Thoracic aorta (tissue), 2 donors: ENCODE results near the gene TNPO1. TPM values are rescaled to one million over a fixed set of nuclear protein-coding genes. Genes with fewer than 3 reads are reported as not detected.
"Not testable (repeated sequence)": the region's sequence is repeated elsewhere in the genome, so short reads cannot be mapped to it uniquely, and the experiment has no call there.

ENCODE experiments used
- ATAC-seq: fragments of 150-250 bp; one replicate; pipeline ENCODE4 v1.8.0; 2017; ENCODE audit warnings: low read depth; ENCODE audit not compliant: insufficient number of reproducible peaks, low FRiP score
- DNase-seq: peaks from one replicate; pipeline ENCODE4 v3.0.0-alpha.2; 2020; ENCODE audit warnings: low spot score
- H3K27ac ChIP-seq, 2 donors: fragments of 200-600 bp; sonication (generic); 1 replicate in 1 of 2; 2 replicates in 1 of 2; pipeline ENCODE4 v1.5.1; 2016; ENCODE audit warnings: mild to moderate bottlenecking in 2 of 2, moderate library complexity in 2 of 2
- H3K27me3 ChIP-seq: fragments of 200-600 bp; sonication (generic); replicated peaks from 2 replicates; pipeline ENCODE4 v1.6.0; 2016; ENCODE audit warnings: mild to moderate bottlenecking; ENCODE audit not compliant: insufficient read depth
- H3K36me3 ChIP-seq: fragments of 200-600 bp; sonication (generic); one replicate; pipeline ENCODE4 v1.5.1; 2016
- H3K4me1 ChIP-seq, 2 donors: fragments of 200-600 bp; sonication (generic); 1 replicate in 1 of 2; 2 replicates in 1 of 2; pipeline versions ENCODE4 v1.5.1 to v1.6.0; 2016; ENCODE audit warnings: low read depth in 2 of 2, mild to moderate bottlenecking in 1 of 2; ENCODE audit not compliant: control insufficient read depth in 1 of 2
- H3K4me3 ChIP-seq: fragments of 200-600 bp; sonication (generic); 2 replicates; pipeline ENCODE4 v1.5.1; 2016; ENCODE audit warnings: mild to moderate bottlenecking
- H3K9me3 ChIP-seq: fragments of 200-600 bp; sonication (generic); 2 replicates; pipeline ENCODE4 v1.5.1; 2016
- total RNA-seq, 2 donors: library from RNA; depleted of rRNA; stranded (reverse); fragments of >200 nt; gene quantifications; one replicate each; pipeline versions ENCODE4 v1.1.0 to v1.2.3, GENCODE V29; 2016
- TF ChIP-seq, protein P1 (sequence below): fragments of 200-600 bp; sonication (generic); IDR thresholded peaks from one replicate; pipeline ENCODE4 v1.5.1; 2019; ENCODE audit warnings: antibody characterized with exemption

TNPO1 gene
- total RNA-seq, 2 donors from 2014 or later: 75.8 to 150 TPM

DNA sequence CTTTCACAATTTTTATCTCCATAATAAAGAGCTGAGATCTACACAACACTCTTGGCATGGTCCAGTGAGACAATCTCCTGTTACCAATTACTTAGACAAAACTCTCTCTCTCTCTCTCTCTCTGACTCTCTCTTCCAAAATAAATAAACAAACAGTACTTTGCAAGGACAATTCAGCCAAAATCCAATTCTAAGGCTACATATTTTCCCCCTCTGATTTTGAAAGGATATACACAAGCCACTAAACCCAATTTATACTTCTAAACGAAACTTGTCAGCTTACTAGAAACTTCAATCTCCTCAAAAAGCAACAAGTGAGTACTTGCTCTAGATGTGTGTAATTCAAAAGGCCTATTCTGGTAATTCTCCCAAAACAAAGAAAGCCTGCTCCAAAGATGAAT lies 26.3 kb upstream of the TNPO1 start:
- H3K27ac ChIP-seq: no peak overlapping the region
- no peaks in the 10 kb centered on the region for H3K36me3 ChIP-seq
- no peaks in the 10 kb centered on the region for H3K27me3 ChIP-seq
- ATAC-seq (no peak), DNase-seq (no peak)
- H3K4me1 ChIP-seq: peaks cover 0 to 14% of the 10 kb centered on the region in 2 donors
- H3K9me3 ChIP-seq: no peaks in the 10 kb centered on the region
- no peak overlapping the region for H3K4me3 ChIP-seq
- TF ChIP-seq, protein P1, sequence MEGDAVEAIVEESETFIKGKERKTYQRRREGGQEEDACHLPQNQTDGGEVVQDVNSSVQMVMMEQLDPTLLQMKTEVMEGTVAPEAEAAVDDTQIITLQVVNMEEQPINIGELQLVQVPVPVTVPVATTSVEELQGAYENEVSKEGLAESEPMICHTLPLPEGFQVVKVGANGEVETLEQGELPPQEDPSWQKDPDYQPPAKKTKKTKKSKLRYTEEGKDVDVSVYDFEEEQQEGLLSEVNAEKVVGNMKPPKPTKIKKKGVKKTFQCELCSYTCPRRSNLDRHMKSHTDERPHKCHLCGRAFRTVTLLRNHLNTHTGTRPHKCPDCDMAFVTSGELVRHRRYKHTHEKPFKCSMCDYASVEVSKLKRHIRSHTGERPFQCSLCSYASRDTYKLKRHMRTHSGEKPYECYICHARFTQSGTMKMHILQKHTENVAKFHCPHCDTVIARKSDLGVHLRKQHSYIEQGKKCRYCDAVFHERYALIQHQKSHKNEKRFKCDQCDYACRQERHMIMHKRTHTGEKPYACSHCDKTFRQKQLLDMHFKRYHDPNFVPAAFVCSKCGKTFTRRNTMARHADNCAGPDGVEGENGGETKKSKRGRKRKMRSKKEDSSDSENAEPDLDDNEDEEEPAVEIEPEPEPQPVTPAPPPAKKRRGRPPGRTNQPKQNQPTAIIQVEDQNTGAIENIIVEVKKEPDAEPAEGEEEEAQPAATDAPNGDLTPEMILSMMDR: no peak

DNA sequence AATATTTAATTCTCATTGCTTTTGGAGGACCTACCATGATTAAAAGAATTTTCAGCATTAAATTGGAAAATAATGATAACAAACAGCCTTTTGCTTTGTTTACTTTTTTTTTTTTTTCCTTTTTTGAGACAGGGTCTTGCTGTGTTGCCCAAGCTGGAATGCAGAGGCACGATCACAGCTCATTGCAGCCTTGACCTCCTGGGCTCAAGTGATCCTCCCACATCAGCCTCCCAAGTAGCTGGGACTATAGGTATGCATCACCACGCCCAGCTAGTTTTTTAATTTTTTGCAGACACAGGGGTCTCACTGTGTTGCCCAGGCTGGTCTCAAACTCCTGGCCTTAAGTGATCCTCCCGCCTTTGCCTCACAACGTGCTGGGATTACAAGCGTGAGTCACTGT lies 23.8 kb upstream of the TNPO1 start:
- DNase-seq: not testable (repeated sequence)

DNA sequence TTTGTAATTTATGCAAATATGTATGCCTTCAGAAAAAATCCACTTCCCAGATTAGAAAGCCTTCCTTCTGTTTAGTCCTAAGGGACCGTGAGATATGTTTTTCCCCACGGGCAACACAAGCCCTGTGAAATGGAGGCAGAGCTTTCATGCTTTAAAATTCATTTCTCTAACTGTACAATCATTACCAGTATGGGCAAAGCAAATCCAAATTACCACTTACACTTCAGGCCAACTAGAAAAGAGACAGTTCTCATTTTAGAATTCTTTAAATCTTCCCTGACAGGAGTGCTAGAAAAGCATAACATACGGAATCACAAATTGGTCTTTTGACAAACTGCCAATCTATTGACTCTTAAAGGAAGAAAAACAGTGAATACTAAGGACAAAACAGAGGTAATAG lies 20.5 kb upstream of the TNPO1 start:
- Histone ChIP-seq H3K27me3 (no peaks in the 10 kb centered on the region), H3K4me3 (no peak overlapping the region), H3K27ac (no peak overlapping the region), H3K36me3 (no peaks in the 10 kb centered on the region), H3K9me3 (no peaks in the 10 kb centered on the region), H3K4me1 (peaks cover 0 to 3% of the 10 kb centered on the region in 2 donors)
- TF ChIP-seq, protein P1: no peak
- no peak for DNase-seq
- ATAC-seq: no peak

More for the DNA sequence above, 23.8 kb upstream of the TNPO1 start:
- H3K36me3 ChIP-seq, ATAC-seq, H3K9me3 ChIP-seq, H3K27ac ChIP-seq, H3K27me3 ChIP-seq, H3K4me3 ChIP-seq: not testable (repeated sequence)
- H3K4me1 ChIP-seq: peaks cover 0 to 14% of the 10 kb centered on the region in 2 donors

DNA sequence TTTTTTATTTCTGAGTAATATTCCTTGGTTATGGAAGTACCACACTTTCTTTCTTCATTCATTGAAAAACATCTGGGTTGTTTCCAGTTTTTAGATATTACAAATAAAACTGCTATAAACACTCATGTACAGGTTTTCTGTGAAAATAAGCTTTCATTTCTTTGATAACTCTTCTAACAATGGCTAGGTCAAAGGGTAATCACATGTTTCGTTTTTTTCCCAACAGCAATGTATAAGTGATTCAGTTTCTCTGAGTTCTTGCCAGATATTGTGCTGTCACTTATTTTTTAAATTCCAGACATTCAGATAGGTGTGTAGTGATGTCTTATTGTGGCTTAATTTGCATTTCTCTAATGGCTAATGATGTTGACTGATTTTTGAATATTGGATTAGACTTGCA lies 16.7 kb upstream of the TNPO1 start:
- H3K27me3 ChIP-seq: no peaks in the 10 kb centered on the region
- no peaks in the 10 kb centered on the region for H3K9me3 ChIP-seq
- DNase-seq (no peak), ATAC-seq (no peak)
- TF ChIP-seq, protein P1: no peak
- no peak overlapping the region for H3K27ac ChIP-seq
- H3K4me1 ChIP-seq: no peaks in the 10 kb centered on the region
- H3K4me3 ChIP-seq: no peak overlapping the region
- no peaks in the 10 kb centered on the region for H3K36me3 ChIP-seq

DNA sequence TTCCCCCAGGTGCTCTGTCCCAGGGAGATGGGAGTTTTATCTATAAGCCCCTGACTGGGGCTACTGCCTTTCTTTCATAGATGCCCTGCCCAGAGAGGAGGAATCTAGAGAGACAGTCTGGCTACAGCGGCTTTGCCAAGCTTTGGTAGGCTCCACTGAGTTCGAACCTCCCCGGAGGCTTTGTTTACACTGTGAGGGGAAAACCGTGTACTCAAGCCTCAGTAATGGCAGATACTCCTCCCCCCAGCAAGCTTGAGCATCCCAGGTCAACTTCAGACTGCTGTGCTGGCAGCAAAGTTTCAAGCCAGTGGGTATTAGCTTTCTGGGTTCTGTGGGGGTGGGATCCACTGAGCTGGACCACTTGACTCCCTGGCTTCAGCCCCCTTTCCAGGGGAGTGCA lies 7.8 kb upstream of the TNPO1 start:
- not testable (repeated sequence) for H3K9me3 ChIP-seq, ATAC-seq, H3K4me3 ChIP-seq, H3K4me1 ChIP-seq, DNase-seq, H3K36me3 ChIP-seq, H3K27me3 ChIP-seq, H3K27ac ChIP-seq

DNA sequence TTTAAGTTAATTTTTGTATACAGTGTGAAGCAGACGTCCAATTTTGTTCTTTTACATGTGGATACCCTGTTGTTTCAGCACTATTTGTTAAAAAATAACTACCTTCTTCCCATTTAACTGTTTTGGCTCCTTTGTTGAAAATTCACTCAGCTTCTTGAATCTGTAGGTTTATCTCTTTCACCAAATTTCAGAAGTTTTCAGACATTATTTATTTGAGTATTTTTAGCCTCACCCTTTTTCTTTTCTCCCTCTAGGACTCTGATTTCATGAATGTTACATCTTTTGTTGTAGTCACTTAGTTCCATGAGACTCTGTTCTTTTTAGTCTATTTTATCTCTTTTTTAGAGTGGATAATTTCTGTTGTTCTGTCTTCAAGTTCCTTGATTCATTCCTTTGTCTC lies 4.6 kb upstream of the TNPO1 start:
- Histone ChIP-seq H3K27me3 (no peaks in the 10 kb centered on the region), H3K27ac (no peak overlapping the region), H3K4me3 (no peak overlapping the region), H3K4me1 (peaks cover 4 to 14% of the 10 kb centered on the region in 2 donors), H3K36me3 (no peaks in the 10 kb centered on the region), H3K9me3 (no peaks in the 10 kb centered on the region)
- DNase-seq (no peak), ATAC-seq (no peak)
- TF ChIP-seq, protein P1: no peak
